Fibroblast of lung (primary cell): Measurements from ENCODE around the gene UBAP2.

Source experiments
- EZH2 ChIP-seq: IDR thresholded peaks from 2 replicates; pipeline ENCODE4 v1.5.1; 2012; ENCODE audit warnings: low read length, control low read depth, mild to moderate bottlenecking; ENCODE audit errors: missing control alignments
- TF ChIP-seq, protein P1 (sequence below), 2 donors: IDR thresholded peaks in 1 of 2; conservative IDR thresholded peaks in 1 of 2; 1 replicate in 1 of 2; 2 replicates in 1 of 2; pipeline ENCODE4 v1.5.1; 2011 to 2012; ENCODE audit warnings: low read length in 2 of 2, control low read depth in 1 of 2, inconsistent platforms in 1 of 2, low read depth in 1 of 2, mild to moderate bottlenecking in 1 of 2

DNA sequence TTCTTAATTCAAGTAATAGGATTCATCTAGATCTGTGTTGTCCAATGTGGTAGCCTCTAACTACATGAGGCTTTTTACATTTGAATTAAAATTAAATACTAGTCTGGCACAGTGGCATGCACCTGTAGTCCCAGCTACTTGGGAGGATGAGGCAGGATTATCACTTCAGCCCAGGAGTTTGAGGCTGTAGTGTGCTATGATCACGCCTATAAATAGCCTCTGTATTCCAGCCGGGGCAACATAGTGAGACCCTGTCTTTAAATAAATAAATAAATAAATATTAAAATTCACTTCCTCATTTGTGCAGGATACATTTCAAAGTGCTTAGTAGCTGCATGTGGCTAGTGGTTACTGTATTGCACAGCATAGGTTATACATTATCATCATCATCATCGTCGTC, 139.9 kb downstream of the UBAP2 start:
- TF ChIP-seq, protein P1, sequence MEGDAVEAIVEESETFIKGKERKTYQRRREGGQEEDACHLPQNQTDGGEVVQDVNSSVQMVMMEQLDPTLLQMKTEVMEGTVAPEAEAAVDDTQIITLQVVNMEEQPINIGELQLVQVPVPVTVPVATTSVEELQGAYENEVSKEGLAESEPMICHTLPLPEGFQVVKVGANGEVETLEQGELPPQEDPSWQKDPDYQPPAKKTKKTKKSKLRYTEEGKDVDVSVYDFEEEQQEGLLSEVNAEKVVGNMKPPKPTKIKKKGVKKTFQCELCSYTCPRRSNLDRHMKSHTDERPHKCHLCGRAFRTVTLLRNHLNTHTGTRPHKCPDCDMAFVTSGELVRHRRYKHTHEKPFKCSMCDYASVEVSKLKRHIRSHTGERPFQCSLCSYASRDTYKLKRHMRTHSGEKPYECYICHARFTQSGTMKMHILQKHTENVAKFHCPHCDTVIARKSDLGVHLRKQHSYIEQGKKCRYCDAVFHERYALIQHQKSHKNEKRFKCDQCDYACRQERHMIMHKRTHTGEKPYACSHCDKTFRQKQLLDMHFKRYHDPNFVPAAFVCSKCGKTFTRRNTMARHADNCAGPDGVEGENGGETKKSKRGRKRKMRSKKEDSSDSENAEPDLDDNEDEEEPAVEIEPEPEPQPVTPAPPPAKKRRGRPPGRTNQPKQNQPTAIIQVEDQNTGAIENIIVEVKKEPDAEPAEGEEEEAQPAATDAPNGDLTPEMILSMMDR (conservative IDR thresholded peaks at IDR 0.05 in 1 of 2, IDR thresholded peaks at IDR 0.05 in 1 of 2; ENCODE audit: low read depth in 1 of 2, low read length in 2 of 2) = no peak
- TF ChIP-seq EZH2 = no peak
